ENCODE measurements around the gene FOXP1.

FOXP1 gene

DNA sequence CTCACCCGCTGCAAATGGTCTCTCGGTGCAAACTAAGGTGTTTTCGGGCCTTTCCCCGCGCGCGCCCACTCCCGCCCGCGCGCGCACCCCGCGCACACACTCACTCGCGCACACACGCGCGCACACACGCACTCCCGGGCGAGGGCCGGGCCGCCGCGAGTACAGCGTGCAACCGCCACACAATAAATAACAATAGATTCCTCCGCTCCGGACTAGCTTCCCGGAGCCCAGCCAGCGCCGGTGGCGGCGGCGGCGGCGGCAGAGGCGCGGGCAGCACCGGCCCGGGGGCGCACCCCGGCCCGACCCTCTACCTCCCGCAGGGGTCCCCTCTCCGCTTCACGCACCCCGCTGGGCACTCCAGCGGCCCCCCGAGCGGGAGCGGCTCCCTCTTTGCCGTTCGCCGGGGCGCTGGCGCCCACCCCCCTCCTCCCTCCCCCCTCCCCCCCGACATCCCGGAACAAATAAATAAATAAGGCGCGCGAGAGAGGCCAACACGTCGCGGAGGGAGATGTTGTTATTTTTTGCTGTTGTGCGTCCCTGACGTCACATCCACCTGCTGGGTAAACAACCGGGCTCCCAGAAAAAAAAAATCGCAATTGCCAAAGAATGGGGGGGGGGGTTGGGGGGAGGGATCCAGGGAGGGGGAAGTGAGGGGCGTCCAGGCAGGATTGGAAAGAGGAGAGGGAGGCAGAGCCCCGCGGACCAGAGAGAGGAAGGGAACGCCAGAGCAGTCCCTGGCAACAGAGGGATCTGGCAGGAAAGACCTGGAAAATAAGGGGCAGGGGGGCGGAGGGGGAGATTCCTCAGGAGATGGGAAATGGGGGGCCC lies at the start of gene FOXP1:
Gene FOXP1, minus strand, starts transcription at position 163 of the 828 bp plus-strand sequence. CDS start 385,347 bp downstream, outside the sequence.
- no peak for TF ChIP-seq CTCF (IDR thresholded peaks at IDR 0.05)
- H3K79me2 ChIP-seq: no peaks in the 10 kb centered on the region
- H3K4me3 ChIP-seq (ENCODE audit: low read depth, low read length): peak within 1 kb of the TSS; percentile 82
- peak within 1 kb of the TSS; percentile 98 for H3K4me2 ChIP-seq (ENCODE audit: low read length)
- no peaks in the 10 kb centered on the region for H3K9me3 ChIP-seq (ENCODE audit: control insufficient read depth, low read length)
- H2AFZ ChIP-seq: peak within 1 kb of the TSS; percentile 92
- H3K27ac ChIP-seq: peak within 1 kb of the TSS; percentile 91
- no peaks in the 10 kb centered on the region for H3K36me3 ChIP-seq (ENCODE audit: control insufficient read depth, insufficient read depth, low read length)
- no peaks in the 10 kb centered on the region for H3K27me3 ChIP-seq (ENCODE audit: control insufficient read depth, insufficient read depth, low read length)
- H3K9ac ChIP-seq: peak within 1 kb of the TSS; percentile 49
- H3K4me1 ChIP-seq: peaks cover 3% of the 10 kb centered on the region

GRCh38 chr3:71629711-71630110 lies 46.2 kb upstream of the FOXP1 start:
- H3K9ac ChIP-seq: no peak overlapping the region
- H3K36me3 ChIP-seq (ENCODE audit: control insufficient read depth, insufficient read depth, low read length): no peaks in the 10 kb centered on the region

DNA sequence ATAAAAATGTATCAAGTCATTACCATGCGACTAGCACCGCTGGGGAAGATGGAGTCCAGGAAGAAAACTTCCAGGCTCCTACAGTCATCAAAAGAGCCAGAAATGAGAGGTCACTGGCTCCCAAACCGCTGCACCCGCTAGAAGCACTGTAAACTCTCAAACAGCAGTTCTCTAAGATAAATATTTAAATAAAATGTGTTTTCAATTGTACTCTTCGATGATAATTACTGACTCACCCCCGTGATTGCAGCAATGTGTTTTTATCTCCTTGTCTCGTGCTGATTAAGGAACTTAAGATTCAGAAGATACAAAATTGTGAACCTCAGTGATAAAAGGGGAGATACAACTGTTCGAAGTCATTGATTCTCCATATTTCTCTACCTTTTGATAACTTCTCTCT lies 45.8 kb upstream of the FOXP1 start:
- Histone ChIP-seq H3K4me3 (ENCODE audit: low read depth, low read length) (no peak overlapping the region), H3K9me3 (ENCODE audit: control insufficient read depth, low read length) (no peaks in the 10 kb centered on the region), H2AFZ (no peak overlapping the region), H3K36me3 (ENCODE audit: control insufficient read depth, insufficient read depth, low read length) (no peaks in the 10 kb centered on the region), H3K79me2 (no peaks in the 10 kb centered on the region), H3K4me1 (no peaks in the 10 kb centered on the region), H3K4me2 (ENCODE audit: low read length) (no peak overlapping the region), H3K9ac (no peak overlapping the region), H3K27me3 (ENCODE audit: control insufficient read depth, insufficient read depth, low read length) (no peaks in the 10 kb centered on the region), H3K27ac (no peak overlapping the region)
- no peak for TF ChIP-seq CTCF (IDR thresholded peaks at IDR 0.05)

More at GRCh38 chr3:71629711-71630110, 46.2 kb upstream of the FOXP1 start:
- Histone ChIP-seq H3K4me1 (no peaks in the 10 kb centered on the region), H3K9me3 (ENCODE audit: control insufficient read depth, low read length) (no peaks in the 10 kb centered on the region), H3K4me3 (ENCODE audit: low read depth, low read length) (no peak overlapping the region), H3K79me2 (no peaks in the 10 kb centered on the region), H3K4me2 (ENCODE audit: low read length) (no peak overlapping the region), H3K27ac (no peak overlapping the region), H2AFZ (no peak overlapping the region), H3K27me3 (ENCODE audit: control insufficient read depth, insufficient read depth, low read length) (no peaks in the 10 kb centered on the region)
- no peak for TF ChIP-seq CTCF (IDR thresholded peaks at IDR 0.05)

GRCh38 chr3:71628522-71628921 lies 45.0 kb upstream of the FOXP1 start:
- no peaks in the 10 kb centered on the region for H3K36me3 ChIP-seq (ENCODE audit: control insufficient read depth, insufficient read depth, low read length)
- no peaks in the 10 kb centered on the region for H3K4me1 ChIP-seq
- H3K79me2 ChIP-seq: no peaks in the 10 kb centered on the region
- no peaks in the 10 kb centered on the region for H3K9me3 ChIP-seq (ENCODE audit: control insufficient read depth, low read length)
- no peak overlapping the region for H3K4me3 ChIP-seq (ENCODE audit: low read depth, low read length)
- no peak for TF ChIP-seq CTCF (IDR thresholded peaks at IDR 0.05)
- H3K27me3 ChIP-seq (ENCODE audit: control insufficient read depth, insufficient read depth, low read length): no peaks in the 10 kb centered on the region
- no peak overlapping the region for H3K27ac ChIP-seq
- H3K4me2 ChIP-seq (ENCODE audit: low read length): no peak overlapping the region
- H2AFZ ChIP-seq: no peak overlapping the region
- no peak overlapping the region for H3K9ac ChIP-seq

DNA sequence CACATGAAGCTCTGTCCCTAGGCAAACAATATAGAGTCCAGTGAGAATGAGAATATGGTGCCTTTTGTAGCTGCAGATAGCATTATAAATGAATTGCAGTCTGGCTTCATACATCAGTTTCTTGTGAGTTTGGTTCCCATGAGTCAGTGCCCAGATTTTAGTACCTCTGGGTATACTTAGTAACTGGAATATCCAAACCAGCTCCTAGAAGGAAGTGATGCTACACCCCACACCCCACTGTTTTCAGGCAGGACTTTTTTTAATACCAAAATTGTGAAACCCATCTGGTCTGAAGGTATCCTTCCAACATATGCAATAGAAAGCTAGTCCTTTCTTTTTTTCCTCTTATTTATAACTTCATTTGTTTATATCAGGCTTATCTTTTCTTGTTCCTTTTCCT lies 42.1 kb upstream of the FOXP1 start:
- no peak overlapping the region for H3K4me2 ChIP-seq (ENCODE audit: low read length)
- H3K4me1 ChIP-seq: no peaks in the 10 kb centered on the region
- TF ChIP-seq CTCF (IDR thresholded peaks at IDR 0.05): no peak
- H3K27ac ChIP-seq: no peak overlapping the region
- no peaks in the 10 kb centered on the region for H3K9me3 ChIP-seq (ENCODE audit: control insufficient read depth, low read length)
- no peak overlapping the region for H3K4me3 ChIP-seq (ENCODE audit: low read depth, low read length)
- H2AFZ ChIP-seq: no peak overlapping the region
- H3K79me2 ChIP-seq: no peaks in the 10 kb centered on the region
- no peaks in the 10 kb centered on the region for H3K27me3 ChIP-seq (ENCODE audit: control insufficient read depth, insufficient read depth, low read length)
- no peak overlapping the region for H3K9ac ChIP-seq
- no peaks in the 10 kb centered on the region for H3K36me3 ChIP-seq (ENCODE audit: control insufficient read depth, insufficient read depth, low read length)

Data from parathyroid adenoma (tissue), 2 donors.